ENCODE results near the gene ANXA2.
"Not testable (repeated sequence)": the region's sequence is repeated elsewhere in the genome, so short reads cannot be mapped to it uniquely, and the experiment has no call there.

Gene ANXA2

GRCh38 chr15:60418096-60418495 is 20.3 kb upstream of the ANXA2 start:
- TF ChIP-seq ZNF274 (IDR thresholded peaks at IDR 0.05; ENCODE audit: low read depth, low read length), result no peak
- H3K4me3 ChIP-seq (ENCODE audit: low read length), result no peak overlapping the region

GRCh38 chr15:60417112-60417511 is 19.3 kb upstream of the ANXA2 start:
- no peak for TF ChIP-seq ZNF274 (IDR thresholded peaks at IDR 0.05; ENCODE audit: low read depth, low read length)
- H3K4me3 ChIP-seq (ENCODE audit: low read length), result no peak overlapping the region

- no peak overlapping the region for H3K4me3 ChIP-seq (ENCODE audit: low read length)
- no peak for TF ChIP-seq ZNF274 (IDR thresholded peaks at IDR 0.05; ENCODE audit: low read depth, low read length)
Measured at GRCh38 chr15:60416484-60416883, 18.7 kb upstream of the ANXA2 start.

GRCh38 chr15:60414016-60414682 is 16.4 kb upstream of the ANXA2 start:
- H3K4me3 ChIP-seq (ENCODE audit: low read length), result no peak overlapping the region
- TF ChIP-seq ZNF274 (IDR thresholded peaks at IDR 0.05; ENCODE audit: low read depth, low read length), result no peak

- H3K4me3 ChIP-seq (ENCODE audit: low read length), result no peak overlapping the region
- TF ChIP-seq ZNF274 (IDR thresholded peaks at IDR 0.05; ENCODE audit: low read depth, low read length), result no peak
Measured at GRCh38 chr15:60413231-60413824, 15.5 kb upstream of the ANXA2 start.

- H3K4me3 ChIP-seq (ENCODE audit: low read length), result not testable (repeated sequence)
Measured at GRCh38 chr15:60412807-60413206, 15.0 kb upstream of the ANXA2 start.

- no peak for TF ChIP-seq ZNF274 (IDR thresholded peaks at IDR 0.05; ENCODE audit: low read depth, low read length)
- H3K4me3 ChIP-seq (ENCODE audit: low read length), result no peak overlapping the region
Measured at GRCh38 chr15:60411774-60412425, 14.1 kb upstream of the ANXA2 start.

GRCh38 chr15:60410350-60410749 is 12.6 kb upstream of the ANXA2 start:
- not testable (repeated sequence) for H3K4me3 ChIP-seq (ENCODE audit: low read length)

- TF ChIP-seq ZNF274 (IDR thresholded peaks at IDR 0.05; ENCODE audit: low read depth, low read length), result no peak
- H3K4me3 ChIP-seq (ENCODE audit: low read length), result no peak overlapping the region
Measured at GRCh38 chr15:60408463-60408981, 10.7 kb upstream of the ANXA2 start.

GRCh38 chr15:60407415-60407805 is 9.6 kb upstream of the ANXA2 start:
- TF ChIP-seq ZNF274 (IDR thresholded peaks at IDR 0.05; ENCODE audit: low read depth, low read length), result no peak
- no peak overlapping the region for H3K4me3 ChIP-seq (ENCODE audit: low read length)

- TF ChIP-seq ZNF274 (IDR thresholded peaks at IDR 0.05; ENCODE audit: low read depth, low read length), result no peak
Measured at GRCh38 chr15:60406513-60407414, 9.0 kb upstream of the ANXA2 start.

GRCh38 chr15:60405399-60405798 is 7.6 kb upstream of the ANXA2 start:
- no peak for TF ChIP-seq ZNF274 (IDR thresholded peaks at IDR 0.05; ENCODE audit: low read depth, low read length)
- no peak overlapping the region for H3K4me3 ChIP-seq (ENCODE audit: low read length)

More at GRCh38 chr15:60406513-60407414, 9.0 kb upstream of the ANXA2 start:
- no peak overlapping the region for H3K4me3 ChIP-seq (ENCODE audit: low read length)

GRCh38 chr15:60404351-60404750 is 6.6 kb upstream of the ANXA2 start:
- H3K4me3 ChIP-seq (ENCODE audit: low read length), result not testable (repeated sequence)

- no peak overlapping the region for H3K4me3 ChIP-seq (ENCODE audit: low read length)
- TF ChIP-seq ZNF274 (IDR thresholded peaks at IDR 0.05; ENCODE audit: low read depth, low read length), result no peak
Measured at GRCh38 chr15:60400944-60401343, 3.2 kb upstream of the ANXA2 start.
